ENCODE data around the gene MAP2K4.
"Not testable (repeated sequence)": the region's sequence is repeated elsewhere in the genome, so short reads cannot be mapped to it uniquely, and the experiment has no call there.

MAP2K4 gene

GRCh38 chr17:12020642-12021622 is at the start of gene MAP2K4:
Gene MAP2K4 (plus strand): TSS chr17:12020877. CDS start chr17:12020887, 10 bp downstream.
- Histone ChIP-seq H3K9me3 (ENCODE audit: control insufficient read depth, low read length) (no peaks in the 10 kb centered on the region), H3K4me1 (ENCODE audit: control insufficient read depth, insufficient read depth, low read length) (peaks cover 4% of the 10 kb centered on the region), H3K36me3 (ENCODE audit: control insufficient read depth, insufficient read depth, low read length) (no peaks in the 10 kb centered on the region), H3K4me3 (ENCODE audit: low read length) (no peak within 1 kb of the TSS), H3K9ac (ENCODE audit: low read length) (peak within 1 kb of the TSS; percentile 88), H3K27me3 (ENCODE audit: control insufficient read depth, insufficient read depth, low read length) (peaks cover 6% of the 10 kb centered on the region)

DNA sequence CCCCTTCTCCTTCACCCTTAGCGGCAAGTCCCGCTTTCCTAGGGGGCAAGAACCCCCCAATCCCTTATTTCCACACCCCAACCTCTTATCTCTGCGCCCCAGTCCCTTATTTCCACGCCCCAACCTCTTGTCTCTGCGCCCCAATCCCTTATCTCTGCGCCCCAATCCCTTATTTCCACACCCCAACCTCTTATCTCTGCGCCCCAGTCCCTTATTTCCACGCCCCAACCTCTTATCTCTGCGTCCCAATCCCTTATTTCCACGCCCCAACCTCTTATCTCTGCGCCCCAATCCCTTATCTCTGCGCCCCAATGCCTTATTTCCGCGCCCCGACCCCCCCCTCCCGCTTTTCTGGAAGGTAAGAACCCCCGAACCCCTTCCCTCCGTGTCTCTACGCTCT is 47.9 kb upstream of the MAP2K4 start:
- not testable (repeated sequence) for H3K36me3 ChIP-seq (ENCODE audit: control insufficient read depth, insufficient read depth, low read length); H3K9me3 ChIP-seq (ENCODE audit: control insufficient read depth, low read length); H3K4me3 ChIP-seq (ENCODE audit: low read length); H3K9ac ChIP-seq (ENCODE audit: low read length); H3K4me1 ChIP-seq (ENCODE audit: control insufficient read depth, insufficient read depth, low read length); H3K27me3 ChIP-seq (ENCODE audit: control insufficient read depth, insufficient read depth, low read length)

- Histone ChIP-seq H3K4me3 (ENCODE audit: low read length) (no peak overlapping the region), H3K27me3 (ENCODE audit: control insufficient read depth, insufficient read depth, low read length) (no peaks in the 10 kb centered on the region), H3K36me3 (ENCODE audit: control insufficient read depth, insufficient read depth, low read length) (no peaks in the 10 kb centered on the region), H3K9ac (ENCODE audit: low read length) (no peak overlapping the region), H3K9me3 (ENCODE audit: control insufficient read depth, low read length) (no peaks in the 10 kb centered on the region), H3K4me1 (ENCODE audit: control insufficient read depth, insufficient read depth, low read length) (no peaks in the 10 kb centered on the region)
These were observed 40.9 kb upstream of the MAP2K4 start for GRCh38 chr17:11979795-11980194.

DNA sequence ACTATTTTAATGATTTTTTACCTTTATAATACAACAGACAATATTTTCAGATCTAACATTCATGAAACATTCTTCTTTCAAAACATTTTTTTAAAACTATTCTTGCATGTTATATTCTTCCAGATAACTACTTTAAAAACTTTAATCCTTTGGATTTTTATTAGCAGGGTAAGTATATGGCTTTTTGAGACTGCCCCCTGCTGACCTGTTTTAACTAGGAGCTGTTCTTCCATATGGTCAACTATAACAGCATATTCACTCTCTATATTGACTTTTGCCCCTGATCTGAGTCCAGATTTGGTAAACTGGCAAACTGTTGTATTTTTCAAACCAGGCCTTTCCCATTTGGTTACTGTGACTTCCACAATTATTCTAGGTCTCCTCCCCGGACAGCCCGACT is 39.9 kb upstream of the MAP2K4 start:
- no peaks in the 10 kb centered on the region for H3K36me3 ChIP-seq (ENCODE audit: control insufficient read depth, insufficient read depth, low read length)
- no peaks in the 10 kb centered on the region for H3K4me1 ChIP-seq (ENCODE audit: control insufficient read depth, insufficient read depth, low read length)
- no peak overlapping the region for H3K4me3 ChIP-seq (ENCODE audit: low read length)
- no peak overlapping the region for H3K9ac ChIP-seq (ENCODE audit: low read length)
- no peaks in the 10 kb centered on the region for H3K9me3 ChIP-seq (ENCODE audit: control insufficient read depth, low read length)
- H3K27me3 ChIP-seq (ENCODE audit: control insufficient read depth, insufficient read depth, low read length): no peaks in the 10 kb centered on the region

GRCh38 chr17:11981862-11982261 is 38.8 kb upstream of the MAP2K4 start:
- Histone ChIP-seq H3K27me3 (ENCODE audit: control insufficient read depth, insufficient read depth, low read length) (no peaks in the 10 kb centered on the region), H3K36me3 (ENCODE audit: control insufficient read depth, insufficient read depth, low read length) (no peaks in the 10 kb centered on the region), H3K9me3 (ENCODE audit: control insufficient read depth, low read length) (no peaks in the 10 kb centered on the region), H3K9ac (ENCODE audit: low read length) (no peak overlapping the region), H3K4me3 (ENCODE audit: low read length) (no peak overlapping the region), H3K4me1 (ENCODE audit: control insufficient read depth, insufficient read depth, low read length) (no peaks in the 10 kb centered on the region)

GRCh38 chr17:11986179-11986941 is 34.3 kb upstream of the MAP2K4 start:
- no peak overlapping the region for H3K9ac ChIP-seq (ENCODE audit: low read length)
- H3K36me3 ChIP-seq (ENCODE audit: control insufficient read depth, insufficient read depth, low read length): no peaks in the 10 kb centered on the region
- H3K4me1 ChIP-seq (ENCODE audit: control insufficient read depth, insufficient read depth, low read length): no peaks in the 10 kb centered on the region
- H3K9me3 ChIP-seq (ENCODE audit: control insufficient read depth, low read length): no peaks in the 10 kb centered on the region
- H3K4me3 ChIP-seq (ENCODE audit: low read length): no peak overlapping the region
- H3K27me3 ChIP-seq (ENCODE audit: control insufficient read depth, insufficient read depth, low read length): no peaks in the 10 kb centered on the region

GRCh38 chr17:11986942-11987329 is 33.7 kb upstream of the MAP2K4 start:
- no peaks in the 10 kb centered on the region for H3K36me3 ChIP-seq (ENCODE audit: control insufficient read depth, insufficient read depth, low read length)
- H3K27me3 ChIP-seq (ENCODE audit: control insufficient read depth, insufficient read depth, low read length): no peaks in the 10 kb centered on the region
- H3K9me3 ChIP-seq (ENCODE audit: control insufficient read depth, low read length): no peaks in the 10 kb centered on the region
- no peaks in the 10 kb centered on the region for H3K4me1 ChIP-seq (ENCODE audit: control insufficient read depth, insufficient read depth, low read length)
- no peak overlapping the region for H3K9ac ChIP-seq (ENCODE audit: low read length)
- no peak overlapping the region for H3K4me3 ChIP-seq (ENCODE audit: low read length)

DNA sequence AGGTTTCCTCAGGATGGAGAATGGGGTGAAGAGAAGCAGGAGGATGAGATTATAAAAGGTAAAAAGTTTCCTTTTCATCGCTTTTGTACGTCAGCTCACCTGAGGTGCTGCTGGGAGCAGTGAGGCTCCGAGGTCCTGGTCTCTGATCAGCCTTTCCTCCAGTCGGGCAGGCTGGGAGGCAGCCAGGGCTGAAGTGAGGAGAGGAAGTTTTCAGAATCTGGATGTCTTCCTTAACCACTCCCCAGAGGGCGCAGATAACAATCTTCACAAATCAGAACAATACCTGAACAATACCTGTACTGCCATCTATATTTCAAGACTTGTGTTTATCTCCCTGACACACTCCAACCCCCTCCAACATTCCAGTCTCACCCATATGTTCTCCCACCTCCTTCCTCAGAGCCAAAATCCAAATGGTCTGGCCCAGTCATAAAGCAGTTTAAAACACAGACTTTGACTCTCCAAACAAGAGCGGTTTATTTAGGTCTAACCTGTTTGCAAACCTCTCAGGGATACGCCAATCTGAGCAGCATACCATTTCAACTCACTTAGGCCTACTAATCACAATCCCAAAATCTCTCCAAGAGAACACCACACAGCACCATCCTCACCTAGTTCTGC is 30.2 kb upstream of the MAP2K4 start:
- H3K27me3 ChIP-seq (ENCODE audit: control insufficient read depth, insufficient read depth, low read length): no peaks in the 10 kb centered on the region
- no peaks in the 10 kb centered on the region for H3K4me1 ChIP-seq (ENCODE audit: control insufficient read depth, insufficient read depth, low read length)
- no peak overlapping the region for H3K4me3 ChIP-seq (ENCODE audit: low read length)
- H3K9ac ChIP-seq (ENCODE audit: low read length): no peak overlapping the region
- H3K9me3 ChIP-seq (ENCODE audit: control insufficient read depth, low read length): no peaks in the 10 kb centered on the region
- no peaks in the 10 kb centered on the region for H3K36me3 ChIP-seq (ENCODE audit: control insufficient read depth, insufficient read depth, low read length)

DNA sequence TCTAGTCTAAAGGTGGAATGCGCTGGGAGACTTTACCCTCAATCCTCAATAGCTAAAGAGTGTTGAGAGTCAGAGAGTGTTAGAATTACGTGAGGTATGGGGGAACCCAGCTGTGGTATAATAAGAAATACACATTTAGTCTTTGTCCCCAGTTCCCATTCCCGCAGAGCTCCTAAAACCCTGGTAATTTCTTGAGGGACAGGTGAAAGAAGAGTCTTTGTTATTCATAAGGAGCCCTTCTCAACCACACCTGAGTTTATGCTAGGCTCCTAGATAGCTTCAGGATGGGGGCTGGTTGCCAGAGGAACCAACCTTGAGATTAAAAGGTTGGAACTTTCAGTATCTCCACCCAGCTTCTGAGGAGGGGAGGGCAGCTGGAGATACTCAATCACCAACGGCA is 29.2 kb upstream of the MAP2K4 start:
- H3K4me3 ChIP-seq (ENCODE audit: low read length): no peak overlapping the region
- H3K4me1 ChIP-seq (ENCODE audit: control insufficient read depth, insufficient read depth, low read length): no peaks in the 10 kb centered on the region
- no peak overlapping the region for H3K9ac ChIP-seq (ENCODE audit: low read length)
- no peaks in the 10 kb centered on the region for H3K36me3 ChIP-seq (ENCODE audit: control insufficient read depth, insufficient read depth, low read length)
- H3K27me3 ChIP-seq (ENCODE audit: control insufficient read depth, insufficient read depth, low read length): no peaks in the 10 kb centered on the region
- no peaks in the 10 kb centered on the region for H3K9me3 ChIP-seq (ENCODE audit: control insufficient read depth, low read length)

DNA sequence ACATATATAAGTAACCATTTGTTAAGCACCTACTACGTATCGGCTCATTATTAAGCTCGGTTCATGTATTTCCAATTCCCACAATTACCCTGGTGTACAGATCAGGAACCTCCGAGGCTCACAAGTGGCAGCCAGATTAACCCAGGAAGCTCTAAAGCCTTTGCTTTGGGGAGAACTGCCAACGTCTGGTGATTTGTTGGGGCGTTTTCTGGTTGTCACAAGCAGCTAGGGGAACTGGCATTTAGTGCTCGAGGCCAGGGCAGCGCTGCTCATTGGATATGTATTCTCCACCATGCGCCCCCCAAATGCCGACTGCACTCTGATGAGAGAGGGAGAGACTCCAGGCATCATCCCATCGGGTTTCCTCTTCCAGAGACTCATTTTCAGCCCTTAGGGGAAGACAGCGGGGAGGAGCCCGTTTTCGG is 23.9 kb upstream of the MAP2K4 start:
- Histone ChIP-seq H3K9ac (ENCODE audit: low read length) (peak overlapping the region; percentile 91), H3K27me3 (ENCODE audit: control insufficient read depth, insufficient read depth, low read length) (no peaks in the 10 kb centered on the region), H3K9me3 (ENCODE audit: control insufficient read depth, low read length) (no peaks in the 10 kb centered on the region), H3K4me3 (ENCODE audit: low read length) (peak overlapping the region; percentile 97), H3K4me1 (ENCODE audit: control insufficient read depth, insufficient read depth, low read length) (no peaks in the 10 kb centered on the region), H3K36me3 (ENCODE audit: control insufficient read depth, insufficient read depth, low read length) (no peaks in the 10 kb centered on the region)

GRCh38 chr17:11997147-11997971 is 23.3 kb upstream of the MAP2K4 start, which contains the start of gene ZNF18:
Gene ZNF18 (minus strand): TSS chr17:11997475. CDS start chr17:11992829, 4,646 bp downstream.
- Histone ChIP-seq H3K27me3 (ENCODE audit: control insufficient read depth, insufficient read depth, low read length) (no peaks in the 10 kb centered on the region), H3K36me3 (ENCODE audit: control insufficient read depth, insufficient read depth, low read length) (no peaks in the 10 kb centered on the region), H3K4me3 (ENCODE audit: low read length) (peak within 1 kb of the TSS; percentile 97), H3K4me1 (ENCODE audit: control insufficient read depth, insufficient read depth, low read length) (no peaks in the 10 kb centered on the region), H3K9ac (ENCODE audit: low read length) (peak within 1 kb of the TSS; percentile 91), H3K9me3 (ENCODE audit: control insufficient read depth, low read length) (no peaks in the 10 kb centered on the region)
